Suppressor macrophage treated with lipopolysaccharide for 1 hour (primary cell): ENCODE measurements around the gene ERCC1.
"Not testable (repeated sequence)": the region's sequence is repeated elsewhere in the genome, so short reads cannot be mapped to it uniquely, and the experiment has no call there.

Experiments used
- DNase-seq, 3 donors: peaks; one replicate each; pipeline ENCODE4 v3.0.0-alpha.2; 2020 to 2022

Gene ERCC1

GRCh38 chr19:45455707-45456499 lies 32.2 kb upstream of the ERCC1 start:
- DNase-seq, result peak; percentile 94 to 97 (median 95)

- DNase-seq, result no peak
These were observed 28.2 kb upstream of the ERCC1 start for GRCh38 chr19:45451850-45452387.

- peak in 1 of 3 donors; percentile 28 for DNase-seq
These were observed 27.6 kb upstream of the ERCC1 start for GRCh38 chr19:45451131-45451849.

GRCh38 chr19:45450012-45450333 lies 26.3 kb upstream of the ERCC1 start:
- no peak for DNase-seq

GRCh38 chr19:45448887-45449299 lies 25.2 kb upstream of the ERCC1 start:
- DNase-seq, result no peak

- DNase-seq, result no peak
These were observed 24.7 kb upstream of the ERCC1 start for GRCh38 chr19:45448425-45448756.

- DNase-seq, result no peak
These were observed 23.2 kb upstream of the ERCC1 start for GRCh38 chr19:45446944-45447343.

- DNase-seq, result peak; percentile 49 to 59 (median 50)
These were observed 22.6 kb upstream of the ERCC1 start for GRCh38 chr19:45446295-45446694.

GRCh38 chr19:45445139-45445538 lies 21.4 kb upstream of the ERCC1 start:
- no peak for DNase-seq

GRCh38 chr19:45444318-45445041 lies 20.8 kb upstream of the ERCC1 start:
- peak; percentile 80 to 93 (median 84) for DNase-seq

- DNase-seq, result peak; percentile 92 to 97 (median 93)
These were observed 20.0 kb upstream of the ERCC1 start for GRCh38 chr19:45443462-45444317.

GRCh38 chr19:45442778-45443461 lies 19.2 kb upstream of the ERCC1 start:
- peak; percentile 95 to 97 (median 95) for DNase-seq

- no peak for DNase-seq
These were observed 18.7 kb upstream of the ERCC1 start for GRCh38 chr19:45442408-45442777.

- DNase-seq, result no peak
These were observed 17.3 kb upstream of the ERCC1 start for GRCh38 chr19:45440873-45441654.

- DNase-seq, result no peak
These were observed 16.5 kb upstream of the ERCC1 start for GRCh38 chr19:45440259-45440638.

- DNase-seq, result peak; percentile 78 to 89 (median 86)
These were observed 16.0 kb upstream of the ERCC1 start for GRCh38 chr19:45439569-45440258.

- DNase-seq, result peak; percentile 48 to 66 (median 62)
These were observed 15.5 kb upstream of the ERCC1 start for GRCh38 chr19:45439190-45439568.

- no peak for DNase-seq
These were observed 13.6 kb upstream of the ERCC1 start for GRCh38 chr19:45437328-45437727.

- DNase-seq, result not testable (repeated sequence)
These were observed 8.8 kb upstream of the ERCC1 start for GRCh38 chr19:45432543-45432942.

GRCh38 chr19:45431008-45431407 lies 7.3 kb upstream of the ERCC1 start:
- DNase-seq, result peak in 2 of 3 donors; percentile 46 to 59
